AG04449 (cell line): ENCODE measurements around the gene KRT20.

Source experiments
- CTCF ChIA-PET: fragments of 350-600 bp; formaldehyde crosslinking; extraction: SDS; loops from one replicate; lab custom pipeline; 2021; ENCODE audit warnings: antibody characterized with exemption; lab: Yijun Ruan, JAX
- POLR2A ChIA-PET: fragments of 400-600, 350-600 bp; formaldehyde crosslinking; extraction: SDS; loops from one replicate; lab custom pipeline; 2020; ENCODE audit warnings: antibody characterized with exemption, inconsistent platforms; lab: Yijun Ruan, JAX
- DNase-seq: peaks from one replicate; pipeline ENCODE4 v3.0.0-alpha.2; 2010; ENCODE audit warnings: low read depth, low spot score
- H3K4me3 ChIP-seq: 2 replicates; pipeline ENCODE4 v1.5.1; 2011; ENCODE audit warnings: low read depth, mild to moderate bottlenecking, control low read depth, low read length
- TF ChIP-seq, protein P1 (sequence below): IDR thresholded peaks from one replicate; pipeline ENCODE4 v1.5.1; 2011; ENCODE audit warnings: mild to moderate bottlenecking, moderate library complexity, low read length, control low read depth, inconsistent platforms; ENCODE audit not compliant: insufficient read depth; ENCODE audit errors: missing control alignments

The KRT20 gene

GRCh38 chr17:40888196-40888720, 3.2 kb upstream of the KRT20 start:
- ChIA-PET CTCF (interaction anchor here (0.7 to 1.6 kb wide), 4 partner anchors 17 to 775 kb away, joined by 3 to 6 read pairs (median 4); no protein-coding TSS in a partner anchor), POLR2A (no interaction called here)
- no peak overlapping the region for H3K4me3 ChIP-seq
- no peak for DNase-seq
- TF ChIP-seq, protein P1, sequence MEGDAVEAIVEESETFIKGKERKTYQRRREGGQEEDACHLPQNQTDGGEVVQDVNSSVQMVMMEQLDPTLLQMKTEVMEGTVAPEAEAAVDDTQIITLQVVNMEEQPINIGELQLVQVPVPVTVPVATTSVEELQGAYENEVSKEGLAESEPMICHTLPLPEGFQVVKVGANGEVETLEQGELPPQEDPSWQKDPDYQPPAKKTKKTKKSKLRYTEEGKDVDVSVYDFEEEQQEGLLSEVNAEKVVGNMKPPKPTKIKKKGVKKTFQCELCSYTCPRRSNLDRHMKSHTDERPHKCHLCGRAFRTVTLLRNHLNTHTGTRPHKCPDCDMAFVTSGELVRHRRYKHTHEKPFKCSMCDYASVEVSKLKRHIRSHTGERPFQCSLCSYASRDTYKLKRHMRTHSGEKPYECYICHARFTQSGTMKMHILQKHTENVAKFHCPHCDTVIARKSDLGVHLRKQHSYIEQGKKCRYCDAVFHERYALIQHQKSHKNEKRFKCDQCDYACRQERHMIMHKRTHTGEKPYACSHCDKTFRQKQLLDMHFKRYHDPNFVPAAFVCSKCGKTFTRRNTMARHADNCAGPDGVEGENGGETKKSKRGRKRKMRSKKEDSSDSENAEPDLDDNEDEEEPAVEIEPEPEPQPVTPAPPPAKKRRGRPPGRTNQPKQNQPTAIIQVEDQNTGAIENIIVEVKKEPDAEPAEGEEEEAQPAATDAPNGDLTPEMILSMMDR: no peak

- no peak overlapping the region for H3K4me3 ChIP-seq
- TF ChIP-seq, protein P1: no peak
- no peak for DNase-seq
- CTCF ChIA-PET: interaction anchor here (0.7 to 2.7 kb wide), 5 partner anchors 12 to 777 kb away, joined by 3 to 9 read pairs (median 6); no protein-coding TSS in a partner anchor
- POLR2A ChIA-PET: no interaction called here
These were observed 1.0 kb upstream of the KRT20 start for GRCh38 chr17:40886090-40886489.

- ChIA-PET POLR2A (no interaction called here), CTCF (interaction anchor here (0.8 to 2.7 kb wide), 9 partner anchors 10 to 780 kb away, joined by 3 to 9 read pairs (median 4); no protein-coding TSS in a partner anchor)
- no peak overlapping the region for H3K4me3 ChIP-seq
These were observed 1.3 kb downstream of the KRT20 start for GRCh38 chr17:40883626-40884334.

DNA sequence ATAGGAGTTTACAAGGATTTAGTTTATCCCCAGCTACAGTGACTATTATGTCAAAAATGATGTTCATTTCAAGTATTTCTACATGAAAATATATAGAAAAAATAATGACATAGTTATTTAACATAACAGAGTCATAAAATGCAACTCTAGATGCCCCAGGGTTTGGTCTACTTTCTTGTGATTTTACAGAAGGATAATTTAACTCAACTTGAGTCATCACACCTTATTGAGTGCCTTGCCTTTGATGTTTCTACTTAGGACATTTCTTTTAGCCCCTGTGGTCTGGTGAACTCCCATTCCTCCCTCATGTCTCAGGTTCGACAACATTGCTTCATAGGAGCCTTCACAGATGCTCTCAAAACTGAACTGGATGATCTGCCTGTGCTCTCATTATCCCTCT, 2.0 kb downstream of the KRT20 start:
- POLR2A ChIA-PET: no interaction called here
- CTCF ChIA-PET: interaction anchor here (0.9 to 1.3 kb wide), 3 partner anchors 12 to 24 kb away, joined by 3 to 4 read pairs (median 3); no protein-coding TSS in a partner anchor
- TF ChIP-seq, protein P1: no peak

More at GRCh38 chr17:40883626-40884334, 1.3 kb downstream of the KRT20 start:
- DNase-seq: no peak
- TF ChIP-seq, protein P1: no peak

DNA sequence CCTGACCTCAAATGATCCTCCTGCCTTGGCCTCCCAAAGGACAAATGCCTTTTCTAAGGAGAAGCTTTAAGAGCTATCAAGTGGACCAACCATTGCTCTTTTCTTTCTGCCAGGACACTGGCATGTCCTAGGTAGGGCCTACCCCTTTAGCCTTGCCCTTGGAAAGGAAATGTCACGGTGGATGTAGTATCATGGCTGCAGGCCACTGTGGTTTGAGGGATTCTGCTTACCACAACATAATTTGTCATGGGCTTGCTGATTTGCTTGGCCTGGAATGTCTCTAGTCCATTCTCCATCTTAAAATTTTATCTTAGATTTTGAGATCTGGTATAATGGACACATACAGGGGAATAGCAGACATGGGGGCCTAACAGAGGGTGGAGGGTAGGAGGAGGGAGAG, 6.0 kb downstream of the KRT20 start:
- TF ChIP-seq, protein P1: no peak
- DNase-seq: no peak
- POLR2A ChIA-PET: no interaction called here
- CTCF ChIA-PET: interaction anchor here (1.5 kb wide), 1 partner anchor 670 kb away, joined by 8 read pairs; no protein-coding TSS in a partner anchor
- H3K4me3 ChIP-seq: no peak overlapping the region

More for the DNA sequence above, 2.0 kb downstream of the KRT20 start:
- DNase-seq: no peak
- H3K4me3 ChIP-seq: no peak overlapping the region

- POLR2A ChIA-PET: no interaction called here
- CTCF ChIA-PET: interaction anchor here (1.0 to 1.5 kb wide), 2 partner anchors 671 to 785 kb away, joined by 3 to 8 read pairs; no protein-coding TSS in a partner anchor
- TF ChIP-seq, protein P1: no peak
- no peak for DNase-seq
- H3K4me3 ChIP-seq: no peak overlapping the region
These were observed 7.0 kb downstream of the KRT20 start for GRCh38 chr17:40878044-40878443.
